Coronary artery (tissue), 2 donors: ENCODE measurements around the gene PCLO.

Source experiments
- DNase-seq: peaks from one replicate; pipeline ENCODE4 v3.0.0-alpha.2; 2017; ENCODE audit warnings: low spot score
- H3K27ac ChIP-seq, 2 donors: fragments of 200-600 bp; sonication (generic); one replicate each; pipeline ENCODE4 v1.5.1; 2016 to 2019
- H3K4me3 ChIP-seq: fragments of 200-600 bp; sonication (generic); 2 replicates; pipeline ENCODE4 v1.5.1; 2016; ENCODE audit warnings: mild to moderate bottlenecking, moderate library complexity
- CTCF ChIP-seq: fragments of 200-600 bp; sonication (generic); IDR thresholded peaks from one replicate; pipeline ENCODE4 v1.5.1; 2019; ENCODE audit warnings: antibody characterized with exemption

PCLO gene

GRCh38 chr7:83156006-83156405 is 6.7 kb downstream of the PCLO start:
- TF ChIP-seq CTCF, result no peak
- no peak for DNase-seq
- Histone ChIP-seq H3K4me3 (no peak overlapping the region), H3K27ac (no peak overlapping the region)

GRCh38 chr7:83155407-83155806 is 7.3 kb downstream of the PCLO start:
- no peak for TF ChIP-seq CTCF
- DNase-seq, result no peak
- Histone ChIP-seq H3K27ac (no peak overlapping the region), H3K4me3 (no peak overlapping the region)

GRCh38 chr7:83153419-83153818 is 9.3 kb downstream of the PCLO start:
- no peak for TF ChIP-seq CTCF
- Histone ChIP-seq H3K27ac (no peak overlapping the region), H3K4me3 (no peak overlapping the region)
- DNase-seq, result no peak

GRCh38 chr7:83150310-83150709 is 12.4 kb downstream of the PCLO start:
- no peak for DNase-seq
- H3K4me3 ChIP-seq, result no peak overlapping the region
- TF ChIP-seq CTCF, result no peak
- H3K27ac ChIP-seq, result no peak overlapping the region

GRCh38 chr7:83149466-83149865 is 13.2 kb downstream of the PCLO start:
- DNase-seq, result no peak
- no peak for TF ChIP-seq CTCF
- Histone ChIP-seq H3K27ac (no peak overlapping the region), H3K4me3 (no peak overlapping the region)

- no peak for DNase-seq
- no peak overlapping the region for H3K4me3 ChIP-seq
- no peak for TF ChIP-seq CTCF
- no peak overlapping the region for H3K27ac ChIP-seq
Observed at GRCh38 chr7:83148776-83149175, 13.9 kb downstream of the PCLO start.

- no peak overlapping the region for H3K27ac ChIP-seq
- no peak for DNase-seq
- no peak overlapping the region for H3K4me3 ChIP-seq
- TF ChIP-seq CTCF, result no peak
Observed at GRCh38 chr7:83143107-83143506, 19.6 kb downstream of the PCLO start.
